GM12878 (cell line): ENCODE data around the gene WASF1. TPM values are rescaled to one million over a fixed set of nuclear protein-coding genes. Genes with fewer than 3 reads are reported as not detected.

Experiments used
- ATF2 ChIP-seq: IDR thresholded peaks from 2 replicates; pipeline ENCODE4 v1.6.1; 2012; ENCODE audit warnings: low read length, inconsistent platforms
- ATF3 ChIP-seq: IDR thresholded peaks from 2 replicates; pipeline ENCODE4 v1.6.1; 2011; ENCODE audit warnings: low read depth, mild to moderate bottlenecking, low read length, moderate library complexity, borderline replicate concordance; ENCODE audit errors: extremely low read depth
- BHLHE40 ChIP-seq, 2 experiments: fragments of 450-650 bp in 1 of 2; IDR thresholded peaks; 2 replicates each; pipeline ENCODE4 v1.6.1; 2011 to 2017; ENCODE audit warnings: low read depth in 2 of 2, borderline replicate concordance in 1 of 2, improper control_type of control experiment in 1 of 2, low read length in 1 of 2, mild to moderate bottlenecking in 1 of 2
- CREM ChIP-seq: IDR thresholded peaks from 2 replicates; pipeline ENCODE4 v1.6.1; 2014; ENCODE audit warnings: antibody characterized with exemption, low read depth
- CTCF ChIP-seq, 3 experiments: IDR thresholded peaks in 2 of 3; conservative IDR thresholded peaks in 1 of 3; 2 replicates each; pipeline ENCODE4 v1.5.1; 2011; ENCODE audit warnings: low read depth in 3 of 3, low read length in 3 of 3, mild to moderate bottlenecking in 3 of 3, control low read depth in 2 of 3, moderate library complexity in 2 of 3, inconsistent platforms in 1 of 3, mixed read lengths in 1 of 3; ENCODE audit not compliant: control insufficient read depth in 2 of 3, insufficient read depth in 1 of 3; ENCODE audit errors: extremely low read depth in 1 of 3
- CUX1 ChIP-seq: IDR thresholded peaks from 2 replicates; pipeline ENCODE4 v1.6.1; 2012; ENCODE audit warnings: improper control_type of control experiment, low read depth, low read length; ENCODE audit not compliant: insufficient replicate concordance
- EED ChIP-seq: sonication (generic); IDR thresholded peaks from 2 replicates; pipeline ENCODE4 v1.6.1; 2016; ENCODE audit warnings: antibody characterized with exemption, low read depth
- HDAC2 ChIP-seq: fragments of 200-600 bp; sonication (generic); IDR thresholded peaks from 2 replicates; pipeline ENCODE4 v1.6.1; 2017
- IKZF2 ChIP-seq, 2 experiments: fragments of 450-650 bp; IDR thresholded peaks; 2 replicates each; pipeline ENCODE4 v1.6.1; 2017; ENCODE audit warnings: mild to moderate bottlenecking in 2 of 2, moderate library complexity in 2 of 2
- IRF4 ChIP-seq: IDR thresholded peaks from 2 replicates; pipeline ENCODE4 v1.6.1; 2011; ENCODE audit warnings: low read depth, low read length
- KDM1A ChIP-seq: fragments of 200-600 bp; sonication (generic); IDR thresholded peaks from 2 replicates; pipeline ENCODE4 v1.6.1; 2016; ENCODE audit warnings: borderline replicate concordance
- LARP7 ChIP-seq: fragments of 450-650 bp; IDR thresholded peaks from 2 replicates; pipeline ENCODE4 v1.6.1; 2017; ENCODE audit warnings: mild to moderate bottlenecking
- NFIC ChIP-seq: IDR thresholded peaks from 2 replicates; pipeline ENCODE4 v1.6.1; 2012; ENCODE audit warnings: low read depth, mild to moderate bottlenecking, inconsistent platforms, low read length, moderate library complexity
- NR2C1 ChIP-seq: fragments of 450-650 bp; IDR thresholded peaks from 2 replicates; pipeline ENCODE4 v1.6.1; 2017; ENCODE audit warnings: antibody characterized with exemption, mild to moderate bottlenecking, moderate library complexity
- RAD51 ChIP-seq: fragments of 450-650 bp; IDR thresholded peaks from 2 replicates; pipeline ENCODE4 v1.6.1; 2016; ENCODE audit warnings: moderate library complexity, mild to moderate bottlenecking, inconsistent platforms
- RCOR1 ChIP-seq: conservative IDR thresholded peaks from 2 replicates; pipeline ENCODE4 v1.6.1; 2012; ENCODE audit warnings: low read depth, low read length, improper control_type of control experiment
- SMAD1 ChIP-seq: fragments of 450-650 bp; IDR thresholded peaks from 2 replicates; pipeline ENCODE4 v1.6.1; 2018; ENCODE audit warnings: mild to moderate bottlenecking, low read depth; ENCODE audit not compliant: partially characterized antibody
- SMC3 ChIP-seq: IDR thresholded peaks from 2 replicates; pipeline ENCODE4 v1.6.1; 2011; ENCODE audit warnings: low read length, improper control_type of control experiment, borderline replicate concordance
- SUPT20H ChIP-seq: IDR thresholded peaks from 2 replicates; pipeline ENCODE4 v1.6.1; 2011; ENCODE audit warnings: low read depth, mild to moderate bottlenecking, low read length, moderate library complexity, borderline replicate concordance; ENCODE audit not compliant: control insufficient read depth
- USF1 ChIP-seq: IDR thresholded peaks from 2 replicates; pipeline ENCODE4 v1.6.1; 2011; ENCODE audit warnings: borderline replicate concordance, low read depth, mild to moderate bottlenecking, moderate library complexity, mixed read lengths, low read length; ENCODE audit not compliant: insufficient read depth; ENCODE audit errors: extremely low read length
- polyA plus RNA-seq, 11 experiments: library from polyadenylated mRNA; depleted of rRNA in 4 of 11; unstranded in 6 of 11; stranded (reverse) in 5 of 11; fragments of >200 nt; fragmentation: Nextera tagmentation in 4 of 11; fragmentation: Illumina TruSeq in 1 of 11; extraction: Ambion mirVana in 4 of 11; extraction: Trizol in 1 of 11; gene quantifications; 1 replicate in 1 of 11; 2 replicates in 10 of 11; pipeline versions ENCODE4 v1.2.1 to v1.2.3, GENCODE V29; 2011 to 2016; ENCODE audit warnings: inconsistent platforms in 2 of 11, missing spikeins in 2 of 11, low read depth in 1 of 11
- total RNA-seq, 4 experiments: library from RNA; depleted of rRNA in 3 of 4; stranded (reverse); fragments of >200 nt in 3 of 4; fragmentation: Illumina TruSeq in 1 of 4; extraction: Trizol in 1 of 4; gene quantifications; 2 replicates each; pipeline versions ENCODE4 v1.2.1 to v1.2.3, GENCODE V29; 2013 to 2021

The WASF1 gene
- total and polyA plus RNA-seq, 10 of the 15 experiments (the other 5 are each of a cell fraction or from before 2014, with no cell fraction given), result 1.3 to 10.2 (median 4.5) TPM

- TF ChIP-seq LARP7 (0 out of 2 replicates have a peak, but pooled peaks have one; percentile 36), IKZF2 (IDR thresholded peaks at IDR 0.05) (peak; percentile 23 to 57; a peak in 2 of 4 replicates), SUPT20H (no peak), BHLHE40 (IDR thresholded peaks at IDR 0.05; ENCODE audit: borderline replicate concordance in 1 of 2, low read depth in 2 of 2, low read length in 1 of 2) (peak in 1 of 2 experiments; percentile 56; a peak in 1 of 4 replicates), ATF3 (no peak), EED (no peak; the same call in 1 of the 2 replicates), RCOR1 (no peak), SMC3 (peak; percentile 70; the same call in 1 of the 2 replicates), CTCF (IDR thresholded peaks at IDR 0.05 in 2 of 3, conservative IDR thresholded peaks at IDR 0.05 in 1 of 3; ENCODE audit: control insufficient read depth in 2 of 3, extremely low read depth in 1 of 3, insufficient read depth in 1 of 3, low read depth in 3 of 3, low read length in 3 of 3) (peak; percentile 48 to 89 (median 53); a peak in 5 of 6 replicates), CREM (no peak), CUX1 (no peak), NFIC (no peak), RAD51 (no peak), SMAD1 (no peak), IRF4 (no peak), KDM1A (no peak), HDAC2 (no peak), ATF2 (no peak), USF1 (no peak), NR2C1 (no peak)
Observed at GRCh38 chr6:110178626-110179405, 654 bp downstream of the WASF1 start (continued).
